IPS-11a (cell line): ENCODE measurements around the gene KCND1.

Source experiments
- H3K4me3 ChIP-seq: one replicate; pipeline ENCODE4 v1.5.1; 2013; ENCODE audit warnings: low read depth, low read length, control low read depth

The KCND1 gene

DNA sequence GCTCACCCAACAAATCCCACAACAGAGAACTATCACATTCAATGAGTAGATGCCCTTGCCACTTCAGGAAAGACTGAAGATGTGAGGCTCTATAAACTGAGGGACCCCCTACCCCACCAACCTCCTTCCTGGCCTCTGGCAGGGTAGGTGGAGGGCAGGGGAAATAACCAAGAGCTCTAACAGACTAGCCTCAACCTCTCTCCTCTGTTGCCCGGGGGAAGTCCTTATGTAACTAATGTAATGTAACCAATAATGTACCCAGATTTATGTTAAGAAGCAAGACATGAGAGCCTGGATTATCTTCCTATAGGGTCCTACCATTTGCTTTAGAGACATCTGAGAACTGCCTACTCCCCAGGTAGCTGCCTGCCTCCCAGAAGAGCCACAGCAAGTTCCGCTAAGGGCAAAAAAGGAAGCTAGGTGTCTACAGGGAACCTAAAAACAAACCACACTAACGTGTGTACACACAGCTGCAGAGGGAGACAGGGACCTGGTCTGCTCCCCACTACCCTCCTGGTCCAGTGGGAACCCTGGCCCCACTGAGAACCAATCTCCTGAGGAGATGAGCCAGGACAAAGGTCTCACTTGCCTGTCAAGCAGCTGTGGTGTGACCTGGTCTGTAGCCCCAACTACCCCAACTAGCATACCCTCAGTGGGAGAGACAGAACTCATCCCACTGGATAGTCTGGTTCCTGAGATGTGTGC is 32.0 kb downstream of the KCND1 start:
- no peak overlapping the region for H3K4me3 ChIP-seq

DNA sequence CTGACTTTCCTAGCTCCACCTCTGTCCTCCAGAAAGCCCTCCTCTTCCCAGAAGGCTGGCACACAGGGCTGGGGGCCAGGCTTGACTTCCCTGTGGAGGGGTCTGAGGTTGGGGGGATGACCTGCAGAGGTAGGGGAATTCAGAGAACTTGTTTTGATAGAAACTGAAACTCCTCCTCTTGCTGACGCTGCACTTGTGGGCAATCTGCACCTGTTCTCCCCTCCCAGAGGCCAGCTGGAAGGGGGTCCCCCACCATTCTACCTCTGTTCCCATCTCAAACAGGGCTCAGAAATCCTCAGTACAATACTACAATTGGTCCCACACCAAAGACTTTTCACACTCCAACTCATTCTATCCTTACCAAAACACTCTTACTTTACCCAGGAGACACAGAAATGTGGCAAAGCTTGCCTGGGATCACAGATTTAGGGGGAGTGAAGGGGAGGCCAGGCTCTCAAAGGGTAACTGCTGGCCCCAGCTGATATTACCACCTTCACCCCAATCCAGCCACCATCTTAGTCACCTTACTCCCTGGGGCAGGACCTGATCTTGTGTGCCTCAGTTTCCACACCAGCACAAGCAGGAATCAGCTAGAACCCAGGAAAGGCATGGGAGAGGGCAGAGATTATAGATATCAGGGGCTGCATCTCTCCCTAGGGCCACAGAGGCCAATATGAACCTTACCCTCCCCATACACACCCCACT is 32.8 kb downstream of the KCND1 start:
- H3K4me3 ChIP-seq: no peak overlapping the region

GRCh38 chrX:48937054-48937907 is 34.4 kb downstream of the KCND1 start:
- H3K4me3 ChIP-seq: no peak overlapping the region

- no peak overlapping the region for H3K4me3 ChIP-seq
These were observed 35.1 kb downstream of the KCND1 start for GRCh38 chrX:48936429-48937053.

DNA sequence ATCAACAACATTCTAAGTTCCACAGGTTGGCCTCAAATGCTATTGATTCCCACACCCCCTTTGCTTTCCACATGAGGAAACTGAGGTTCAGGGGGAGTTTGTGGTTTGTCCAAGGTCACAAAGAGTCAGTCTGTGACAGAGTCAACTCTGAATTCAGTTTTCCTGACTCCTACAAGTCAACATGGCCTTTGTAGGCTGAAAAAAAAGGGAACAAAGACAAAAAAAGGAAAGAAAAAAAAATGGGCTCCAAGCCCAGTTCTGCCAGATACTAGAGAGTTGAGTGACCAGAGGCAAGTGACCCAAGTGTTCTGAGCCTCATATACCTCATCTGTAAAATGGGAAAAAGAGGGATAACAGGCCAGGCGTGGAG is 36.4 kb downstream of the KCND1 start:
- no peak overlapping the region for H3K4me3 ChIP-seq

DNA sequence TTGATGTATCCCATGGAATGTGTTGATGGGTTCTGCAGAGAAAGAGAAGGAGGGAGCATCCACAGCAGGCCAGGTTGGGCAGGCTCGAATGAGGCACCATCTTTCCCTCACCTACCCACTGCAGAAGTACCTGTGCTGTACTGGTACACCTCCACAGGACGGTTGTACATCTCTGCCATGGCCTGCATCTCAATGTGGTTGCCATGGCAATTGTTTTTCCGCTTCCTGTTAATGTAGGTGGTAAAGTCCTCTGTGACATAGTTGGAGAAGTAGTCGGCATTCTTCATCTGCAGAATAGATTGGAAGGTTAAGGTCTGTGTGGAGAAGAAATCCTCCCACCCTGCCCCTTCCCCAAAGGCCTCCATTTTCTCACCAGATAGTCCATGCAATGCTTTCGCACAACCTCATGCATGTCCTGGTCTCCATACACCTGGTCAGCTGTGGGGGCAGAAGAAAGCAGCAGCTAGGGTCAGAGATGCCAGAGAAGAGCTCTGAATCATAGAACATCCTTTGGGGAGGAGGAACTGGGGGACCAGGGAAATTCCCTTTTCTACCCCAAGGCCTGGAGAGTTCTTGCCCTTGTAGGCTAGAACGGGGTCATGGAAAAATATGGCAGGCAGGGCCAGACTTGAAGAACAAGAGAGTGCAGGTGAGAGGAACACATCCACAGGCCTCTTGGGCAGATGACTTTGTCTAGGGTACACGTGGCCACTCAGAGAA is 36.9 kb downstream of the KCND1 start:
- no peak overlapping the region for H3K4me3 ChIP-seq

DNA sequence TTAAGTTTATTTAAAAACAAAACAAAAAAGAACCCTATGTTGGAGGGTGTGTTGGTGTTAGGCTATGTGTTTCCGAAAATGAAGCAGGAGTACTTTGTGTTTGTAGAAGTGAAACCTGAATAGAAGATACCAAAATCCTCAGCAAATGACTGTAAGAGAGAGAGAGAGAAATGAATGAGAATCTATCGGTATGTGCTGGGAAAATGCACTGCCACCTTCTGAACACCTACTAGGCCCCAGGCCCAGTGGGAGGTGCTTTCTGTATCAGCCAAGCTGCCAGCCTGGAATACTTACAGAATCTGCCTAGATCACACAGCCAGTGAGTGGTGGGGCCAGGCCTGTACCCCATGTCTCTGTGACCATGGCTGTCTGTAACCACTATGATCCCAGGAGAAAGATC is 37.9 kb downstream of the KCND1 start:
- H3K4me3 ChIP-seq: no peak overlapping the region

GRCh38 chrX:48927736-48928382 is 43.8 kb downstream of the KCND1 start:
- no peak overlapping the region for H3K4me3 ChIP-seq

GRCh38 chrX:48927123-48927522 is 44.5 kb downstream of the KCND1 start:
- H3K4me3 ChIP-seq: no peak overlapping the region

DNA sequence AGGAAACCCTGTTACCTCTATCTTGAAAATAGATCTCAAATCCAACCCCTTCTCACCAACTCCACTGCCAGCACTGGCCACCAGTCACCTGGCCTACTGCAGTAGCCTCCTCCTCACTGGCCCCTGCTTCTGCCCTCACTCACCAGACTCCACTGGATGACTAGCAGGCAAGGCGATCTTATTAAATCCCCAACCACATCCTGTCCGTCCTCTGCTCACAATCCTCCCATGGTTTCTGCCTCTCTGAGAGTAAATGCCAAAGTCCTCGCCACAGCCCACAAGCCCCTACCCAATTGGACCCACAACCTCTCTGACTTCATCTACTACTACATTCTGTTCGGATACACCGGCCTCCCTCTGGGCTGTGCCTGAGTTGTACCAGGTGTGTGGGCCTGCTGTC is 47.4 kb downstream of the KCND1 start:
- no peak overlapping the region for H3K4me3 ChIP-seq

DNA sequence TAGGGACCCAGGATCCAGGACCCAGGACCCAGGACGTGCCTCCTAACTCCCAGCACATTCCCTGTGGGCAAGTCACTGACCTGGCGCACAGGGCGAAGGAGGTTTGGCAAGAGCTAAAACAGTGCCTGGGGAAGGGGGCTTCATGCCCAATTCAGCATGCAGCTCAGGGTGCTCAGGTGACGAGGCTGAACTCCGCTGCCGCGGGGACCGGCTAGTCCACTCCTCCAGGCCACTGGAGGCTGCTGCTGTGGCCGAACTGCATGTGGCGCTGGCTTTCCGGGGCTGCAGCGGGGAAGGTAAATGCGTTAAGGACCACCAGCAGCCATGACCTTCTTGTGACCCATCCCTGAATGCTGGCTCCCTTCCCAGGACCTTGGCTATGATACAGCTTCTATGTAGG is 47.9 kb downstream of the KCND1 start:
- no peak overlapping the region for H3K4me3 ChIP-seq

- no peak overlapping the region for H3K4me3 ChIP-seq
These were observed 50.9 kb downstream of the KCND1 start for GRCh38 chrX:48920718-48921104.

DNA sequence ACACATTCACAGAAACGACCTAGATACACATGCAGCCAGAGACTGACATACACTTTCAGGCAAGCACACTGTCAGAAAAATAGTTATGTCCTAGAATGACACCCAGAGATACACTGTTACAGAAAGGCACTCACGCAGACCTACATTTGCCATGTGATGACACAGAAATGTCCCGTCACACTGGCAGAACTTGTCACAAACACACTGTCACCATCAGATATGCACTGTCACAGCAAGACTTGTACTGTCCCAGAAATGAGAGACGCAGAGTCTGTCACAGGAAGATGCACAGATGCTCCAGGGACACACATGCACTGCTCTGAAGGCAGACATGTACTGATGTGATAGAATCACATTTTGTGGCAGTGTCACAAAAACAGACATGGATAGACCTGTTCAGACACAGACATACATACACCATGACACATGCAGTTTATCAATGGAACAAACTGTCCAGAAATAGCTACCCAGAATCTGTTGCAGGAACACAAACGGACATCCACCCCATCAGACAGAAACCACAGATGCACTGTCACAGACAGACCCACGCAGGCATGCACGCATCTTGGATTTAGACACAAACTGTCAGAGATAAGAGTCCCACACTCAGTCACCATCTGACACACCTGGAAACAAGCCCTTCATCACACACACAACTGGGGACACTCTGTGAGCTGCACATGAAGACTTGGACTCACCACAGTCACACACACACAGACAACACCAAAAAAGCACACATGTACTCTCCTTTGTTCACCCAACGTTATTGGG is 51.5 kb downstream of the KCND1 start:
- H3K4me3 ChIP-seq: peak overlapping the region; percentile 33

DNA sequence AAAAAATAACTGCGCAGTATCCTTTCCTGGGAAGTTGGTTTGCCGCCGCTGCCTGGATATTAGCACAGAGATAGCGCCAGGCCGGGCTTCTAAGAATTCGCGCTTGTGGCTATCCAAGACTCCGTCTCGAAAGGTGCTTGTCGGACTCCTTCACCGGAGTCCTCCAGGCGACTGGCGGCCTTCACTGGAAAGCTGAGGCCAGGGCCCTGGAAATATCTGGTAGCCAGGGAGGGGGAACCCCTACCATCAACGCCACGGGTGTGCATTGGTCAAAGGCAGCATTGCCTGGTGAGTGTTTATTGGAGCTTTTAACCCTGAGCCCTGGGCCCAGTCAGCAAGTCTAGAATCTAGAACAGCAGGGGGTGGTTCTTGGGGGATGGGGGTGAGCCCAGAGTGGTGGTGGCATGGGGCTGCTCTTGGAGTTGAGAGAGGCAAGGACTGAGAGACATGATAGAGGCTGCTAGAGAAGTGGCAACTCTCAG is 52.2 kb downstream of the KCND1 start:
- H3K4me3 ChIP-seq: peak overlapping the region; percentile 33

DNA sequence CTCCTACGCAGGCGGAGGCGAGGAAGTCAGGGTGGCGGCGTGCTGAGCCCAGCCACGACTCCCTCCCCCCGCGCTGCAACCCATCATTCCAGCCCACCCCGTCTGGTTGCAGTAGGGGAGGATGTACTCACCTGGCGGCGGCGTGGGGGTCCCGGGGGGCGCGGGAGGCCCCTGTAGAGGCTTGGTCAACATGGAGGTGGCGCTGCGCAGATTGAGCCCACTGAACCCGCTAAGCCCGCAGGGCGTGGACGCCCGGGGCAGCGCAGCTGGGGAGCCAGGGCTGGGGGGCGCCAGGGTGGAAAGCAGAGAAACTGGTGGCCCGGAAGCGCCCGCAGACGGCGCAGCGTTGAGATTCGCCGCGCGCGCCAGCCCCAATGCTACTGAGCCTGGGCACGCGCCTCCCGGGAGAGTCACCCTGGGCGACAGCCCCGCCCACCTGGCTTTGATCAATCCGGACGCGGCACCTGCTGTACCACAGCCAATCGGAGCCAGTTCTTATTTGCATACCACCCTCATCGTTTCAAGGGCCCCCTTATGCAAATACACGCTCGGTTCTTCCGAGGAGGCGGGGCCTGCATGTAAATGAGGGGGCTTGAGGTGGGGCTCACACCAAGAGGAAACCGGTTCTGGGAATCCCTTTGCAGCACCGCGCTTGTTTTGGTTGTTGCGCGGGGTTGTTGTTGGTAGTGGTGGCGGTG is 52.9 kb downstream of the KCND1 start, which contains the start of gene PIM2:
Gene PIM2 (minus strand): TSS at position 382 of the 698 bp plus-strand sequence. CDS start 190 bp downstream, at position 192.
- H3K4me3 ChIP-seq: peak within 1 kb of the TSS; percentile 88

GRCh38 chrX:48918301-48918642 is 53.4 kb downstream of the KCND1 start:
- H3K4me3 ChIP-seq: peak overlapping the region; percentile 88

DNA sequence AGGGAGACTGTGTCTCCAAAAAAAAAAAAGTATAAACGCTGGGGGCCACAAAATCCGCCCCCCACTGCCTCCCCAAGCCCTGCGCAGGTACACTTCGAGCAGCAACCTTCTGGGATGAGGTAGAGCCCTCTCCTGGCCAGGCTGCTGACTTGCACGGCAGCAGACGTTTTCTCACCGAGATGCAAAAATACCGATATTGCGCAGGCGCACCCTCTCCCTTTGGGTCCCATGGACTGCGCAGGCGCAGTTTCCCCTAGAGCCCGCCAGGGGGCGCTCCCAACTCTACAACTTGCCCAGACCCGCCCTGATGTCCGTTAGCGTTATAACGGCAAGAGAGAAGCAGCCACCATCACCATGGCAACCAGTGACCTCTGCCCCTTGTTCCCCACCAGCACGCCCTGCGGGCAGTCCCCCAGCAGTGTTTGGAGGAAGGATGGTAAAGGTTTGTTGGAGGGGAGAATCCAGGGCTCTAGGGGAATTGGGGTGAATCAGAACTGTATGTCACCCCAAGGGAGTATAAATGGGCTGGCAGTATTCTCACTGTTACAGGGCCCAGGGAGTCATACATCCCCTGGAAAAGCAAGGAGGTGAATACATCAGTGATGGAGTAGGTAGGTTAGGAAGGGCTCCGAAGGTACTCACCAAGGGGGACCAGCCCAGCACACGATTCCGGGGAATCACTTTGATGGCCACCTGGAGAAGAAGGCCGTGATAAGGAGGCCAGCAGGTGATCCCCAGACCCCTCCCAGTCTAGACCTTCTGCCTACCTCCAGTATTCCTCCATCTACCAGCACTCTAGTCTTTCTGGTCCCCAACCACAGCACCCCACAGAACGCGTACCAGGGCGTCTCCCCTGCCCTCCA is 54.3 kb downstream of the KCND1 start:
- H3K4me3 ChIP-seq: peak overlapping the region; percentile 88
